ENCODE measurements around the gene MRPL40.
"Not testable (repeated sequence)": the region's sequence is repeated elsewhere in the genome, so short reads cannot be mapped to it uniquely, and the experiment has no call there.

Gene MRPL40

GRCh38 chr22:19407649-19408606, 24.4 kb upstream of the MRPL40 start:
- no peak for DNase-seq

GRCh38 chr22:19410941-19411689, 21.2 kb upstream of the MRPL40 start:
- DNase-seq = no peak

- DNase-seq = no peak
These were observed 20.7 kb upstream of the MRPL40 start for GRCh38 chr22:19411690-19412045.

- DNase-seq = no peak
These were observed 19.9 kb upstream of the MRPL40 start for GRCh38 chr22:19412478-19412877.

- no peak for DNase-seq
These were observed 19.4 kb upstream of the MRPL40 start for GRCh38 chr22:19412923-19413322.

GRCh38 chr22:19419086-19419463, 13.3 kb upstream of the MRPL40 start:
- DNase-seq = peak; percentile 40

GRCh38 chr22:19419464-19420178, 12.7 kb upstream of the MRPL40 start:
- DNase-seq = no peak

- DNase-seq = no peak
These were observed 12.0 kb upstream of the MRPL40 start for GRCh38 chr22:19420321-19420720.

- no peak for DNase-seq
These were observed 9.7 kb upstream of the MRPL40 start for GRCh38 chr22:19422440-19423301.

- no peak for DNase-seq
These were observed 8.2 kb upstream of the MRPL40 start for GRCh38 chr22:19424186-19424500.

GRCh38 chr22:19429950-19430889, 2.1 kb upstream of the MRPL40 start:
- peak; percentile 71 for DNase-seq

GRCh38 chr22:19430890-19431541, 1.3 kb upstream of the MRPL40 start:
- DNase-seq = peak; percentile 18

- DNase-seq = peak; percentile 78
These were observed 654 bp upstream of the MRPL40 start, which contains the start of gene HIRA for GRCh38 chr22:19431649-19432132. HIRA (minus strand) TSS chr22:19431733; CDS start chr22:19431476, 257 bp downstream.

- DNase-seq = no peak
These were observed 2.1 kb downstream of the MRPL40 start for GRCh38 chr22:19434401-19434800.

GRCh38 chr22:19434829-19435580, 2.7 kb downstream of the MRPL40 start:
- no peak for DNase-seq

GRCh38 chr22:19436444-19437161, 4.3 kb downstream of the MRPL40 start:
- DNase-seq = not testable (repeated sequence)

GRCh38 chr22:19438298-19438697, 6.0 kb downstream of the MRPL40 start:
- DNase-seq = peak; percentile 17

GRCh38 chr22:19440411-19441195, 8.3 kb downstream of the MRPL40 start:
- DNase-seq = no peak

Data from suppressor macrophage treated with lipopolysaccharide for 4 hours (primary cell).